ENCODE results near the gene FBXW2.
A peak's percentile ranks its signal among the peaks of the same experiment; 100 is the strongest.

FBXW2 gene

GRCh38 chr9:120759755-120760400 lies 33.3 kb downstream of the FBXW2 start:
- TF ChIP-seq ZFX (IDR thresholded peaks at IDR 0.05; ENCODE audit: borderline replicate concordance) (no peak), CTCF (IDR thresholded peaks at IDR 0.05) (no peak)
- no peak overlapping the region for H3K27ac ChIP-seq

- H3K27ac ChIP-seq: no peak overlapping the region
- no peak for TF ChIP-seq ZFX (IDR thresholded peaks at IDR 0.05; ENCODE audit: borderline replicate concordance)
- no peak for TF ChIP-seq CTCF (IDR thresholded peaks at IDR 0.05)
These were observed 34.7 kb downstream of the FBXW2 start for GRCh38 chr9:120758544-120758943.

GRCh38 chr9:120757026-120757913 lies 35.9 kb downstream of the FBXW2 start:
- TF ChIP-seq ZFX (IDR thresholded peaks at IDR 0.05; ENCODE audit: borderline replicate concordance): no peak
- TF ChIP-seq CTCF (IDR thresholded peaks at IDR 0.05): no peak
- no peak overlapping the region for H3K27ac ChIP-seq

- TF ChIP-seq CTCF (IDR thresholded peaks at IDR 0.05) (no peak), ZFX (IDR thresholded peaks at IDR 0.05; ENCODE audit: borderline replicate concordance) (no peak)
- H3K27ac ChIP-seq: no peak overlapping the region
These were observed 36.7 kb downstream of the FBXW2 start for GRCh38 chr9:120756531-120756930.

GRCh38 chr9:120755810-120756434 lies 37.3 kb downstream of the FBXW2 start:
- no peak for TF ChIP-seq ZFX (IDR thresholded peaks at IDR 0.05; ENCODE audit: borderline replicate concordance)
- peak; percentile 87 for TF ChIP-seq CTCF (IDR thresholded peaks at IDR 0.05)
- no peak overlapping the region for H3K27ac ChIP-seq

- TF ChIP-seq ZFX (IDR thresholded peaks at IDR 0.05; ENCODE audit: borderline replicate concordance) (no peak), CTCF (IDR thresholded peaks at IDR 0.05) (no peak)
- H3K27ac ChIP-seq: no peak overlapping the region
These were observed 38.2 kb downstream of the FBXW2 start for GRCh38 chr9:120755044-120755443.

All from 22Rv1 (cell line).